ENCODE measurements around the gene ZNF398.

ZNF398 gene

DNA sequence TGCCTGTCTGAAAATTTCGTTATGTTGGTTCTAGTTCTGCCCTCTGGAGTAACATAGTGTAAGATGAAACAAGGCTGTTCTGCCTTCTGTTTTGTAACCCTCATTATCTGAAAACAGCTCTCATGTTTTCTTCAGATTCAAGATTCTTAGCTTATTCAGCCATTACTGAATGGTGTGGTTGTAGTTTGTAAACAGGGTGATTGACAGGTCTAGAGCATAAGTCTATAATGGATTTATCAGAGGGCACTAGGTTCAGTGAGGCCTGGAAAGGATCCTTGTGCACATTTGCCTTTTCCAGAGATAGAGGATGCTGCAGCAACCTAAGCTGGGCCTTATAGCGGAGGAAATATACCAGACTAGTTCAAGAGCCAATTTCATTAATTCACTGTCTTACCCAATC lies 6.1 kb downstream of the ZNF398 start:
- Histone ChIP-seq H3K27ac (replicated peaks) (no peak overlapping the region), H3K4me3 (replicated peaks; ENCODE audit: insufficient read depth, low read length) (no peak overlapping the region), H3K27me3 (ENCODE audit: insufficient read depth, poor library complexity, severe bottlenecking) (no peaks in the 10 kb centered on the region)
- TF ChIP-seq SPI1 (IDR thresholded peaks at IDR 0.05; ENCODE audit: borderline replicate concordance, low read depth) (no peak), GABPA (IDR thresholded peaks at IDR 0.05; ENCODE audit: low read depth) (no peak), POLR2AphosphoS5 (IDR thresholded peaks at IDR 0.05; ENCODE audit: low read depth) (no peak)
- TF ChIP-seq, protein P1, sequence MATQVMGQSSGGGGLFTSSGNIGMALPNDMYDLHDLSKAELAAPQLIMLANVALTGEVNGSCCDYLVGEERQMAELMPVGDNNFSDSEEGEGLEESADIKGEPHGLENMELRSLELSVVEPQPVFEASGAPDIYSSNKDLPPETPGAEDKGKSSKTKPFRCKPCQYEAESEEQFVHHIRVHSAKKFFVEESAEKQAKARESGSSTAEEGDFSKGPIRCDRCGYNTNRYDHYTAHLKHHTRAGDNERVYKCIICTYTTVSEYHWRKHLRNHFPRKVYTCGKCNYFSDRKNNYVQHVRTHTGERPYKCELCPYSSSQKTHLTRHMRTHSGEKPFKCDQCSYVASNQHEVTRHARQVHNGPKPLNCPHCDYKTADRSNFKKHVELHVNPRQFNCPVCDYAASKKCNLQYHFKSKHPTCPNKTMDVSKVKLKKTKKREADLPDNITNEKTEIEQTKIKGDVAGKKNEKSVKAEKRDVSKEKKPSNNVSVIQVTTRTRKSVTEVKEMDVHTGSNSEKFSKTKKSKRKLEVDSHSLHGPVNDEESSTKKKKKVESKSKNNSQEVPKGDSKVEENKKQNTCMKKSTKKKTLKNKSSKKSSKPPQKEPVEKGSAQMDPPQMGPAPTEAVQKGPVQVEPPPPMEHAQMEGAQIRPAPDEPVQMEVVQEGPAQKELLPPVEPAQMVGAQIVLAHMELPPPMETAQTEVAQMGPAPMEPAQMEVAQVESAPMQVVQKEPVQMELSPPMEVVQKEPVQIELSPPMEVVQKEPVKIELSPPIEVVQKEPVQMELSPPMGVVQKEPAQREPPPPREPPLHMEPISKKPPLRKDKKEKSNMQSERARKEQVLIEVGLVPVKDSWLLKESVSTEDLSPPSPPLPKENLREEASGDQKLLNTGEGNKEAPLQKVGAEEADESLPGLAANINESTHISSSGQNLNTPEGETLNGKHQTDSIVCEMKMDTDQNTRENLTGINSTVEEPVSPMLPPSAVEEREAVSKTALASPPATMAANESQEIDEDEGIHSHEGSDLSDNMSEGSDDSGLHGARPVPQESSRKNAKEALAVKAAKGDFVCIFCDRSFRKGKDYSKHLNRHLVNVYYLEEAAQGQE (IDR thresholded peaks at IDR 0.05; ENCODE audit: insufficient replicate concordance, low read depth): no peak
- TF ChIP-seq, protein P2, sequence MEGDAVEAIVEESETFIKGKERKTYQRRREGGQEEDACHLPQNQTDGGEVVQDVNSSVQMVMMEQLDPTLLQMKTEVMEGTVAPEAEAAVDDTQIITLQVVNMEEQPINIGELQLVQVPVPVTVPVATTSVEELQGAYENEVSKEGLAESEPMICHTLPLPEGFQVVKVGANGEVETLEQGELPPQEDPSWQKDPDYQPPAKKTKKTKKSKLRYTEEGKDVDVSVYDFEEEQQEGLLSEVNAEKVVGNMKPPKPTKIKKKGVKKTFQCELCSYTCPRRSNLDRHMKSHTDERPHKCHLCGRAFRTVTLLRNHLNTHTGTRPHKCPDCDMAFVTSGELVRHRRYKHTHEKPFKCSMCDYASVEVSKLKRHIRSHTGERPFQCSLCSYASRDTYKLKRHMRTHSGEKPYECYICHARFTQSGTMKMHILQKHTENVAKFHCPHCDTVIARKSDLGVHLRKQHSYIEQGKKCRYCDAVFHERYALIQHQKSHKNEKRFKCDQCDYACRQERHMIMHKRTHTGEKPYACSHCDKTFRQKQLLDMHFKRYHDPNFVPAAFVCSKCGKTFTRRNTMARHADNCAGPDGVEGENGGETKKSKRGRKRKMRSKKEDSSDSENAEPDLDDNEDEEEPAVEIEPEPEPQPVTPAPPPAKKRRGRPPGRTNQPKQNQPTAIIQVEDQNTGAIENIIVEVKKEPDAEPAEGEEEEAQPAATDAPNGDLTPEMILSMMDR (IDR thresholded peaks at IDR 0.05; ENCODE audit: insufficient read depth, low read length): no peak
- DNase-seq (ENCODE audit: low read depth in 1 of 2, low spot score in 1 of 2): no peak

DNA sequence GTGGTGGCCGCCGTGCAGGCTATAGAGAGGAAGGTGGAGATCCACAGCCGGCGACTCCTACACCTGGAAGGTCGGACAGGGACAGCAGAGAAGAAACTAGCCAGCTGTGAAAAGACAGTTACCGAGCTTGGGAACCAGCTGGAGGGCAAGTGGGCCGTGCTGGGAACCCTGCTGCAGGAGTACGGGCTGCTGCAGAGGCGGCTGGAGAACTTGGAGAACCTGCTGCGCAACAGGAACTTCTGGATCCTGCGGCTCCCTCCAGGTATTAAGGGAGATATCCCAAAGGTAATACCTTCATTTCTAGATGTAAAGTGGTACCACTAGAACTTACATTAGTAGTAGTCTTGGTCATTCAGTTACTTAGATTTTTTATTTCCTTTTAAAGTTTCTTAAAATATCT lies 6.8 kb downstream of the ZNF398 start:
- TF ChIP-seq, protein P2 (IDR thresholded peaks at IDR 0.05; ENCODE audit: insufficient read depth, low read length): no peak
- TF ChIP-seq POLR2AphosphoS5 (IDR thresholded peaks at IDR 0.05; ENCODE audit: low read depth) (no peak), SPI1 (IDR thresholded peaks at IDR 0.05; ENCODE audit: borderline replicate concordance, low read depth) (no peak), GABPA (IDR thresholded peaks at IDR 0.05; ENCODE audit: low read depth) (no peak)
- TF ChIP-seq, protein P1 (IDR thresholded peaks at IDR 0.05; ENCODE audit: insufficient replicate concordance, low read depth): no peak
- no peak overlapping the region for H3K27ac ChIP-seq (replicated peaks)
- DNase-seq (ENCODE audit: low read depth in 1 of 2, low spot score in 1 of 2): no peak

DNA sequence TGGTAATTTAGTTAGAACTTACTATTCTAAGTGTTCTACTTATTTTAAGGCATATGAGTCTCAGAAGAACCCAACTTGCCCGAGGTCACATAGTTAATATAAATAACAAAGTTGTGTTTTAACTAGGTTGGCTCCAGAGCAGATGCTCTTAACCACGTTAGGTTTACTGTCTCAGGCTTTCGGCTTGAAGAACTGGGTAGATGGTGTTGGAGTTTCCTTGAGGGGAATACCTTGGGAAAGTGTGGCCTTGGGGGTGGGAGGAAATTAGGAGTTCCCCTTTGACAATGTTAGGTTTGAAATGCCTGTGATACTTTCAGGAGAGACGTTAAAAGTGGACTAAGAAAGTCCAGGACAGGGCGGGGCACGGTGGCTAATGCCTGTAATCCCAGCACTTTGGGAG lies 9.6 kb downstream of the ZNF398 start:
- H3K27me3 ChIP-seq (ENCODE audit: insufficient read depth, poor library complexity, severe bottlenecking): no peaks in the 10 kb centered on the region
- no peak for TF ChIP-seq POLR2AphosphoS5 (IDR thresholded peaks at IDR 0.05; ENCODE audit: low read depth)
- TF ChIP-seq SPI1 (IDR thresholded peaks at IDR 0.05; ENCODE audit: borderline replicate concordance, low read depth): no peak
- TF ChIP-seq, protein P1 (IDR thresholded peaks at IDR 0.05; ENCODE audit: insufficient replicate concordance, low read depth): no peak
- TF ChIP-seq, protein P2 (IDR thresholded peaks at IDR 0.05; ENCODE audit: insufficient read depth, low read length): no peak
- no peak for TF ChIP-seq GABPA (IDR thresholded peaks at IDR 0.05; ENCODE audit: low read depth)
- no peak for DNase-seq (ENCODE audit: low read depth in 1 of 2, low spot score in 1 of 2)
- no peak overlapping the region for H3K4me3 ChIP-seq (replicated peaks; ENCODE audit: insufficient read depth, low read length)
- no peak overlapping the region for H3K27ac ChIP-seq (replicated peaks)

More for the DNA sequence above, 6.8 kb downstream of the ZNF398 start:
- no peak overlapping the region for H3K4me3 ChIP-seq (replicated peaks; ENCODE audit: insufficient read depth, low read length)
- no peaks in the 10 kb centered on the region for H3K27me3 ChIP-seq (ENCODE audit: insufficient read depth, poor library complexity, severe bottlenecking)

Measured in HL-60 (cell line).